H1 (cell line): ENCODE data around the gene ZNF423. TPM values are rescaled to one million over a fixed set of nuclear protein-coding genes. Genes with fewer than 3 reads are reported as not detected.

Experiments used
- ATF2 ChIP-seq: IDR thresholded peaks from 2 replicates; pipeline ENCODE4 v1.6.1; 2012; ENCODE audit warnings: low read length, inconsistent platforms
- BRCA1 ChIP-seq: IDR thresholded peaks from 2 replicates; pipeline ENCODE4 v1.6.1; 2012; ENCODE audit warnings: low read depth, low read length, improper control_type of control experiment
- CREB1 ChIP-seq: IDR thresholded peaks from 2 replicates; pipeline ENCODE4 v1.6.1; 2012; ENCODE audit warnings: inconsistent platforms
- CTCF ChIP-seq, 3 experiments: IDR thresholded peaks; 1 replicate in 2 of 3; 2 replicates in 1 of 3; pipeline versions ENCODE4 v1.5.1 to v1.6.1; 2011; ENCODE audit warnings: low read length in 3 of 3, mild to moderate bottlenecking in 3 of 3, inconsistent platforms in 2 of 3, low read depth in 1 of 3, moderate library complexity in 1 of 3; ENCODE audit not compliant: insufficient read depth in 1 of 3; ENCODE audit errors: control extremely low read depth in 1 of 3
- EGR1 ChIP-seq: IDR thresholded peaks from 2 replicates; pipeline ENCODE4 v1.6.1; 2011; ENCODE audit warnings: low read depth, low read length, borderline replicate concordance
- GABPA ChIP-seq: IDR thresholded peaks from 2 replicates; pipeline ENCODE4 v1.6.1; 2011; ENCODE audit warnings: mild to moderate bottlenecking, low read length, moderate library complexity, borderline replicate concordance; ENCODE audit not compliant: insufficient read depth
- HDAC6 ChIP-seq: IDR thresholded peaks from one replicate; pipeline ENCODE4 v1.7.1; 2012; ENCODE audit warnings: low read depth, mild to moderate bottlenecking, inconsistent platforms, low read length, moderate library complexity
- KDM1A ChIP-seq: fragments of 200-600, 300-600 bp; sonication (generic); IDR thresholded peaks from 2 replicates; pipeline ENCODE4 v1.7.1; 2016; ENCODE audit warnings: mild to moderate bottlenecking, low read length, borderline replicate concordance
- KDM4A ChIP-seq: IDR thresholded peaks from one replicate; pipeline ENCODE4 v1.7.1; 2012; ENCODE audit warnings: low read depth, mild to moderate bottlenecking, moderate library complexity, low read length, inconsistent platforms; ENCODE audit not compliant: severe bottlenecking
- POLR2A ChIP-seq, 2 experiments: IDR thresholded peaks; 1 replicate in 1 of 2; 2 replicates in 1 of 2; pipeline ENCODE4 v1.6.1; 2011; ENCODE audit warnings: low read depth in 2 of 2, low read length in 2 of 2, mild to moderate bottlenecking in 2 of 2; ENCODE audit errors: control extremely low read depth in 1 of 2
- POLR2AphosphoS5 ChIP-seq: IDR thresholded peaks from 2 replicates; pipeline ENCODE4 v1.6.1; 2011; ENCODE audit warnings: low read depth, low read length
- RFX5 ChIP-seq: IDR thresholded peaks from 2 replicates; pipeline ENCODE4 v1.6.1; 2011; ENCODE audit warnings: low read depth, low read length, improper control_type of control experiment, borderline replicate concordance
- SIRT6 ChIP-seq: IDR thresholded peaks from one replicate; pipeline ENCODE4 v1.7.1; 2012; ENCODE audit warnings: low read length, inconsistent platforms
- SRF ChIP-seq: IDR thresholded peaks from 2 replicates; pipeline ENCODE4 v1.6.1; 2011; ENCODE audit warnings: mild to moderate bottlenecking, low read depth, low read length, moderate library complexity
- USF2 ChIP-seq: IDR thresholded peaks from 2 replicates; pipeline ENCODE4 v1.6.1; 2011; ENCODE audit warnings: low read length, improper control_type of control experiment
- ZNF274 ChIP-seq: IDR thresholded peaks from 2 replicates; pipeline ENCODE4 v1.7.0; 2012; ENCODE audit warnings: low read length, borderline replicate concordance; ENCODE audit errors: extremely low read depth
- polyA plus RNA-seq, 7 experiments: library from polyadenylated mRNA; depleted of rRNA in 3 of 7; stranded (reverse) in 5 of 7; unstranded in 2 of 7; fragments of >200 nt in 5 of 7; fragments of 200-250 nt in 2 of 7; gene quantifications; 1 replicate in 5 of 7; 2 replicates in 1 of 7; 4 replicates in 1 of 7; pipeline versions ENCODE4 v1.2.1 to v1.2.3, GENCODE V29; 2011 to 2013; ENCODE audit warnings: missing spikeins in 2 of 7, mixed read lengths in 2 of 7
- total RNA-seq: library from RNA; stranded (reverse); fragmentation: NEBNext Ultra II Directional; extraction: Animal tissue kit (Norgen Biotek cat#: 25700); gene quantifications from 2 replicates; pipeline ENCODE4 v1.2.1, GENCODE V29; 2021

The ZNF423 gene
- total and polyA plus RNA-seq, 2 of the 8 experiments (the other 6 are each of a cell fraction or from before 2014, with no cell fraction given): 38.2 to 52.3 TPM

GRCh38 chr16:49859125-49859811 lies 3.4 kb upstream of the ZNF423 start (continued):
- TF ChIP-seq KDM4A (peak; percentile 6), SIRT6 (no peak), BRCA1 (no peak), HDAC6 (no peak), POLR2A (IDR thresholded peaks at IDR 0.05; ENCODE audit: control extremely low read depth in 1 of 2, low read depth in 2 of 2, low read length in 2 of 2) (no peak), EGR1 (no peak), SRF (no peak), CTCF (IDR thresholded peaks at IDR 0.05; ENCODE audit: control extremely low read depth in 1 of 3, insufficient read depth in 1 of 3, low read depth in 1 of 3, low read length in 3 of 3) (no peak), POLR2AphosphoS5 (no peak), ZNF274 (no peak), GABPA (no peak), RFX5 (no peak), USF2 (no peak), CREB1 (no peak), KDM1A (no peak), ATF2 (no peak)
